ENCODE measurements around the gene KRT40. TPM values are rescaled to one million over a fixed set of nuclear protein-coding genes. Genes with fewer than 3 reads are reported as not detected.
A peak's percentile ranks its signal among the peaks of the same experiment; 100 is the strongest.

KRT40 gene
- total and polyA plus RNA-seq, 4 donors, result 0.27 to 0.40 (median 0.33) TPM; not detected in 1

GRCh38 chr17:40980596-40980995 lies 3.5 kb downstream of the KRT40 start:
- DNase-seq (ENCODE audit: low read depth in 4 of 6, low spot score in 6 of 6), result peak in 5 of 6 donors; percentile 20 to 82 (median 46)
- Histone ChIP-seq H3K9me3 (ENCODE audit: control insufficient read depth, insufficient read depth, low read length) (no peaks in the 10 kb centered on the region), H3K4me3 (ENCODE audit: low read depth, low read length) (no peak overlapping the region), H3K27ac (ENCODE audit: low read depth, low read length) (no peak overlapping the region), H3K27me3 (ENCODE audit: control insufficient read depth, insufficient read depth, low read length) (no peaks in the 10 kb centered on the region), H3K4me1 (ENCODE audit: control insufficient read depth, insufficient read depth, low read length) (peaks cover 8% of the 10 kb centered on the region), H3K36me3 (ENCODE audit: control insufficient read depth, insufficient read depth, low read length) (no peaks in the 10 kb centered on the region)
- 18% methylated on average over 8 of the region's 8 CpGs for WGBS (ENCODE audit: insufficient coverage)

- no peak overlapping the region for H3K27ac ChIP-seq (ENCODE audit: low read depth, low read length)
These were observed 4.0 kb downstream of the KRT40 start for GRCh38 chr17:40980117-40980516.

GRCh38 chr17:40978575-40979151 lies 5.5 kb downstream of the KRT40 start:
- 89% methylated on average over 12 of the region's 13 CpGs for WGBS (ENCODE audit: insufficient coverage)
- H3K4me3 ChIP-seq (ENCODE audit: low read depth, low read length), result no peak overlapping the region
- no peaks in the 10 kb centered on the region for H3K36me3 ChIP-seq (ENCODE audit: control insufficient read depth, insufficient read depth, low read length)
- H3K27me3 ChIP-seq (ENCODE audit: control insufficient read depth, insufficient read depth, low read length), result no peaks in the 10 kb centered on the region
- no peak overlapping the region for H3K27ac ChIP-seq (ENCODE audit: low read depth, low read length)
- no peak for DNase-seq (ENCODE audit: low read depth in 4 of 6, low spot score in 6 of 6)
- peaks cover 8% of the 10 kb centered on the region for H3K4me1 ChIP-seq (ENCODE audit: control insufficient read depth, insufficient read depth, low read length)
- H3K9me3 ChIP-seq (ENCODE audit: control insufficient read depth, insufficient read depth, low read length), result no peaks in the 10 kb centered on the region

More at GRCh38 chr17:40980117-40980516, 4.0 kb downstream of the KRT40 start:
- WGBS (ENCODE audit: insufficient coverage), result 90% methylated on average over 3 of the region's 3 CpGs
- DNase-seq (ENCODE audit: low read depth in 4 of 6, low spot score in 6 of 6), result no peak
- peaks cover 8% of the 10 kb centered on the region for H3K4me1 ChIP-seq (ENCODE audit: control insufficient read depth, insufficient read depth, low read length)
- no peaks in the 10 kb centered on the region for H3K27me3 ChIP-seq (ENCODE audit: control insufficient read depth, insufficient read depth, low read length)
- no peak overlapping the region for H3K4me3 ChIP-seq (ENCODE audit: low read depth, low read length)
- no peaks in the 10 kb centered on the region for H3K9me3 ChIP-seq (ENCODE audit: control insufficient read depth, insufficient read depth, low read length)
- no peaks in the 10 kb centered on the region for H3K36me3 ChIP-seq (ENCODE audit: control insufficient read depth, insufficient read depth, low read length)

GRCh38 chr17:40975516-40975915 lies 8.6 kb downstream of the KRT40 start:
- Histone ChIP-seq H3K4me1 (ENCODE audit: control insufficient read depth, insufficient read depth, low read length) (peaks cover 3% of the 10 kb centered on the region), H3K27me3 (ENCODE audit: control insufficient read depth, insufficient read depth, low read length) (no peaks in the 10 kb centered on the region), H3K36me3 (ENCODE audit: control insufficient read depth, insufficient read depth, low read length) (no peaks in the 10 kb centered on the region), H3K27ac (ENCODE audit: low read depth, low read length) (no peak overlapping the region), H3K9me3 (ENCODE audit: control insufficient read depth, insufficient read depth, low read length) (no peaks in the 10 kb centered on the region), H3K4me3 (ENCODE audit: low read depth, low read length) (no peak overlapping the region)
- no peak for DNase-seq (ENCODE audit: low read depth in 4 of 6, low spot score in 6 of 6)

DNA sequence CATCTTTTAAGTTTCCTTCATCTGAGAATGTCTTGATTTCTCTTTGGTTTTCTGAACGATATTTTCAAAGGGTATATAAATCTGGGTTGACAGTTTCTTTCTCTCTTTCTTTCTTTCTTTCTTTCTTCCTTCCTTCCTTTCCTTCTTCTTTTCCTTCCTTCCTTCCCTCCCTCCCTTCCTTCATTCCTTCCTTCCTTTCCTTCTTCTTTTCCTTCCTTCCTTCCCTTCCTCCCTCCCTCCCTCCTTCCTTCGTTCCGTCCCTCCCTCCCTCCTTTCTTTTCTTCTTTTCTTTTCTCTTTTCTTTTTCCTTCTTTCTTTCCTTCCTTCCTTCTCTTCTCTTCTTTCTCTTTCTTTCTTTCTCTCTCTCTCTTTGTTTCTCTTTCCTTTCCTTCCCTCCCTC lies 9.8 kb downstream of the KRT40 start:
- no peaks in the 10 kb centered on the region for H3K4me1 ChIP-seq (ENCODE audit: control insufficient read depth, insufficient read depth, low read length)
- H3K4me3 ChIP-seq (ENCODE audit: low read depth, low read length), result no peak overlapping the region
- H3K36me3 ChIP-seq (ENCODE audit: control insufficient read depth, insufficient read depth, low read length), result no peaks in the 10 kb centered on the region
- no peak overlapping the region for H3K27ac ChIP-seq (ENCODE audit: low read depth, low read length)
- H3K9me3 ChIP-seq (ENCODE audit: control insufficient read depth, insufficient read depth, low read length), result no peaks in the 10 kb centered on the region
- 100% methylated on average over 2 of the region's 3 CpGs for WGBS (ENCODE audit: insufficient coverage)
- no peaks in the 10 kb centered on the region for H3K27me3 ChIP-seq (ENCODE audit: control insufficient read depth, insufficient read depth, low read length)
- no peak for DNase-seq (ENCODE audit: low read depth in 4 of 6, low spot score in 6 of 6)

DNA sequence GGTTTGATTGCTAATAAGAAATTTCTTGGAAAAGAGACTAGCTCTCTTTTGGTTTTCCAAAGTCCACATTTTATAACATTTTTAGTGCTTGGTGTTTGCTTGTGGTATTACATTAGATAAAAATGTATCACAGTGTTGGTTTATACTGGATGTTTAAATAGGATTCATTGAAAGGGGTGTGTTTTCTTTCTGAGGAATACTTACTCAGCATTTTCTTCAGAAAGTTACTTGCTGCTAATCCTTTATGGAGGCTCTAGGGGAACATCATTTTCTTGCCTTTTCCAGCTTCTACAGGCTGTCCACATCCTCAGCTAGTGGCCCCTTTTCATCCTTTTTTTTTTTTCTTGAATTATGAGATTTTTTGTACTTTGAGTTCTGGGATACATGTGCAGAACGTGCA lies 16.5 kb downstream of the KRT40 start:
- no CpG with 5 or more reads among the region's 1 CpG for WGBS (ENCODE audit: insufficient coverage)

DNA sequence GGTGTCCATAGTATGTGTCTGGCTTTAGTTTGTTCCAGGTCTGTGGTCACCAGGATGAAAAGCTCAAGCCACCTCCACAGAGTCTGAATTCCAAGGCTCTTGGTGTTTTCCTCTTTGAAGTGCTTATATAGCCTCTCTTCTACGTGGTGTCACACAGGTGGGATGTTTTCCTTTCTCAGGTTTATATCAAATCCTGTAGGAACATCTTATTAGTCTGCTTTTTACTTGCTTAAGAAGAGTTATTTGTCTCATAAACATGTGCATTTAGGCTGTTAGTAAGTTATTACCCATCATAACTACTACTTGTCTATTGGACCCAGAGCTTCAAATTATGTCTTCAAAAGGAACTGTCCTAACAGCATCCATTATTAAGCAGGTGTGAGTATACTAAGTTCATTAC lies 17.3 kb downstream of the KRT40 start, which contains the start of gene KRT39:
Gene KRT39, minus strand, starts transcription at position 101 of the 400 bp plus-strand sequence. Its CDS starts 92 bp downstream, at position 9.
- WGBS (ENCODE audit: insufficient coverage), result no CpG with 5 or more reads among the region's 1 CpG

More for the DNA sequence above, 16.5 kb downstream of the KRT40 start:
- no peaks in the 10 kb centered on the region for H3K27me3 ChIP-seq (ENCODE audit: control insufficient read depth, insufficient read depth, low read length)
- H3K4me1 ChIP-seq (ENCODE audit: control insufficient read depth, insufficient read depth, low read length), result no peaks in the 10 kb centered on the region
- no peaks in the 10 kb centered on the region for H3K36me3 ChIP-seq (ENCODE audit: control insufficient read depth, insufficient read depth, low read length)
- no peak overlapping the region for H3K27ac ChIP-seq (ENCODE audit: low read depth, low read length)
- no peak overlapping the region for H3K4me3 ChIP-seq (ENCODE audit: low read depth, low read length)
- H3K9me3 ChIP-seq (ENCODE audit: control insufficient read depth, insufficient read depth, low read length), result no peaks in the 10 kb centered on the region
- no peak for DNase-seq (ENCODE audit: low read depth in 4 of 6, low spot score in 6 of 6)

GRCh38 chr17:40963838-40964237 lies 20.3 kb downstream of the KRT40 start:
- Histone ChIP-seq H3K27me3 (ENCODE audit: control insufficient read depth, insufficient read depth, low read length) (no peaks in the 10 kb centered on the region), H3K27ac (ENCODE audit: low read depth, low read length) (no peak overlapping the region), H3K4me1 (ENCODE audit: control insufficient read depth, insufficient read depth, low read length) (no peaks in the 10 kb centered on the region), H3K9me3 (ENCODE audit: control insufficient read depth, insufficient read depth, low read length) (no peaks in the 10 kb centered on the region), H3K4me3 (ENCODE audit: low read depth, low read length) (no peak overlapping the region), H3K36me3 (ENCODE audit: control insufficient read depth, insufficient read depth, low read length) (no peaks in the 10 kb centered on the region)
- no CpG with 5 or more reads among the region's 1 CpG for WGBS (ENCODE audit: insufficient coverage)
- DNase-seq (ENCODE audit: low read depth in 4 of 6, low spot score in 6 of 6), result no peak

More for the DNA sequence above, 17.3 kb downstream of the KRT40 start, which contains the start of gene KRT39:
- no peak for DNase-seq (ENCODE audit: low read depth in 4 of 6, low spot score in 6 of 6)
- H3K27me3 ChIP-seq (ENCODE audit: control insufficient read depth, insufficient read depth, low read length), result no peaks in the 10 kb centered on the region
- H3K27ac ChIP-seq (ENCODE audit: low read depth, low read length), result no peak within 1 kb of the TSS
- H3K4me3 ChIP-seq (ENCODE audit: low read depth, low read length), result no peak within 1 kb of the TSS
- H3K4me1 ChIP-seq (ENCODE audit: control insufficient read depth, insufficient read depth, low read length), result no peaks in the 10 kb centered on the region
- H3K9me3 ChIP-seq (ENCODE audit: control insufficient read depth, insufficient read depth, low read length), result no peaks in the 10 kb centered on the region
- H3K36me3 ChIP-seq (ENCODE audit: control insufficient read depth, insufficient read depth, low read length), result no peaks in the 10 kb centered on the region

- Histone ChIP-seq H3K27me3 (ENCODE audit: control insufficient read depth, insufficient read depth, low read length) (no peaks in the 10 kb centered on the region), H3K9me3 (ENCODE audit: control insufficient read depth, insufficient read depth, low read length) (no peaks in the 10 kb centered on the region), H3K4me1 (ENCODE audit: control insufficient read depth, insufficient read depth, low read length) (no peaks in the 10 kb centered on the region), H3K27ac (ENCODE audit: low read depth, low read length) (no peak overlapping the region), H3K36me3 (ENCODE audit: control insufficient read depth, insufficient read depth, low read length) (no peaks in the 10 kb centered on the region), H3K4me3 (ENCODE audit: low read depth, low read length) (no peak overlapping the region)
- 90% methylated on average over 2 of the region's 4 CpGs for WGBS (ENCODE audit: insufficient coverage)
- DNase-seq (ENCODE audit: low read depth in 4 of 6, low spot score in 6 of 6), result no peak
These were observed 22.0 kb downstream of the KRT40 start for GRCh38 chr17:40962059-40962561.

- H3K4me1 ChIP-seq (ENCODE audit: control insufficient read depth, insufficient read depth, low read length), result no peaks in the 10 kb centered on the region
- no peak for DNase-seq (ENCODE audit: low read depth in 4 of 6, low spot score in 6 of 6)
- no peaks in the 10 kb centered on the region for H3K27me3 ChIP-seq (ENCODE audit: control insufficient read depth, insufficient read depth, low read length)
- H3K4me3 ChIP-seq (ENCODE audit: low read depth, low read length), result no peak overlapping the region
- no CpG with 5 or more reads among the region's 1 CpG for WGBS (ENCODE audit: insufficient coverage)
- H3K36me3 ChIP-seq (ENCODE audit: control insufficient read depth, insufficient read depth, low read length), result no peaks in the 10 kb centered on the region
- H3K27ac ChIP-seq (ENCODE audit: low read depth, low read length), result no peak overlapping the region
- no peaks in the 10 kb centered on the region for H3K9me3 ChIP-seq (ENCODE audit: control insufficient read depth, insufficient read depth, low read length)
These were observed 22.5 kb downstream of the KRT40 start for GRCh38 chr17:40961591-40961990.

Measured in spinal cord (tissue), 10 donors.